Ascending aorta (tissue), 2 donors: ENCODE measurements around the gene EXOC3L1. TPM values are rescaled to one million over a fixed set of nuclear protein-coding genes. Genes with fewer than 3 reads are reported as not detected.
A peak's percentile ranks its signal among the peaks of the same experiment; 100 is the strongest.

Experiments used
- DNase-seq, 2 donors: peaks; one replicate each; pipeline ENCODE4 v3.0.0-alpha.2; 2019; ENCODE audit warnings: low spot score in 2 of 2
- H3K27ac ChIP-seq, 2 donors: fragments of 200-600 bp; sonication (generic); one replicate each; pipeline ENCODE4 v1.5.1; 2016 to 2017; ENCODE audit warnings: mild to moderate bottlenecking in 1 of 2
- H3K27me3 ChIP-seq: fragments of 200-600 bp; sonication (generic); one replicate; pipeline ENCODE4 v1.5.1; 2017
- H3K36me3 ChIP-seq, 2 donors: fragments of 200-600 bp; sonication (generic); one replicate each; pipeline ENCODE4 v1.5.1; 2016
- H3K4me1 ChIP-seq, 2 donors: fragments of 200-600 bp; sonication (generic); one replicate each; pipeline ENCODE4 v1.5.1; 2016 to 2017; ENCODE audit warnings: mild to moderate bottlenecking in 1 of 2
- H3K4me3 ChIP-seq, 2 donors: fragments of 200-600 bp; sonication (generic); one replicate each; pipeline ENCODE4 v1.5.1; 2016 to 2017; ENCODE audit warnings: mild to moderate bottlenecking in 1 of 2
- H3K9me3 ChIP-seq, 2 donors: fragments of 200-600 bp; sonication (generic); one replicate each; pipeline ENCODE4 v1.5.1; 2016
- intact Hi-C: fragments of 100-400 bp; cut with DNase I; formaldehyde crosslinking; loops from one replicate; pipeline ENCODE4 v1.15.1; 2023
- total RNA-seq: library from RNA; depleted of rRNA; stranded (reverse); fragments of >200 nt; gene quantifications from one replicate; pipeline ENCODE4 v1.1.0, GENCODE V29; 2016
- TF ChIP-seq, protein P1 (sequence below), 3 experiments: fragments of 200-600 bp in 2 of 3; fragments of 450-650 bp in 1 of 3; sonication (generic) in 2 of 3; IDR thresholded peaks; one replicate each; pipeline ENCODE4 v1.5.1; 2016 to 2019; ENCODE audit warnings: antibody characterized with exemption in 3 of 3, mild to moderate bottlenecking in 1 of 3, moderate library complexity in 1 of 3

Gene EXOC3L1
- total RNA-seq, 1 donor from 2014 or later = 11.2 TPM

- Histone ChIP-seq H3K36me3 (no peaks in the 10 kb centered on the region), H3K4me3 (peak overlapping the region; percentile 82 to 89), H3K27me3 (no peaks in the 10 kb centered on the region), H3K27ac (peak overlapping the region; percentile 68 to 80), H3K4me1 (peaks cover 9 to 38% of the 10 kb centered on the region in 2 donors), H3K9me3 (no peaks in the 10 kb centered on the region)
- no peak for DNase-seq
- TF ChIP-seq, protein P1, sequence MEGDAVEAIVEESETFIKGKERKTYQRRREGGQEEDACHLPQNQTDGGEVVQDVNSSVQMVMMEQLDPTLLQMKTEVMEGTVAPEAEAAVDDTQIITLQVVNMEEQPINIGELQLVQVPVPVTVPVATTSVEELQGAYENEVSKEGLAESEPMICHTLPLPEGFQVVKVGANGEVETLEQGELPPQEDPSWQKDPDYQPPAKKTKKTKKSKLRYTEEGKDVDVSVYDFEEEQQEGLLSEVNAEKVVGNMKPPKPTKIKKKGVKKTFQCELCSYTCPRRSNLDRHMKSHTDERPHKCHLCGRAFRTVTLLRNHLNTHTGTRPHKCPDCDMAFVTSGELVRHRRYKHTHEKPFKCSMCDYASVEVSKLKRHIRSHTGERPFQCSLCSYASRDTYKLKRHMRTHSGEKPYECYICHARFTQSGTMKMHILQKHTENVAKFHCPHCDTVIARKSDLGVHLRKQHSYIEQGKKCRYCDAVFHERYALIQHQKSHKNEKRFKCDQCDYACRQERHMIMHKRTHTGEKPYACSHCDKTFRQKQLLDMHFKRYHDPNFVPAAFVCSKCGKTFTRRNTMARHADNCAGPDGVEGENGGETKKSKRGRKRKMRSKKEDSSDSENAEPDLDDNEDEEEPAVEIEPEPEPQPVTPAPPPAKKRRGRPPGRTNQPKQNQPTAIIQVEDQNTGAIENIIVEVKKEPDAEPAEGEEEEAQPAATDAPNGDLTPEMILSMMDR (IDR thresholded peaks at IDR 0.05) = no peak
- intact Hi-C loops = loop anchor here (1.0 to 5.0 kb wide), 3 partner anchors 15 to 162 kb away; partner anchors contain the start of gene CBFB
Observed at GRCh38 chr16:67158637-67159600, 31.0 kb downstream of the EXOC3L1 start.

- Histone ChIP-seq H3K27me3 (no peaks in the 10 kb centered on the region), H3K4me1 (peaks cover 3 to 29% of the 10 kb centered on the region in 2 donors), H3K27ac (peak overlapping the region in 1 of 2 donors; percentile 68), H3K4me3 (no peak overlapping the region), H3K36me3 (no peaks in the 10 kb centered on the region), H3K9me3 (no peaks in the 10 kb centered on the region)
- DNase-seq = no peak
- intact Hi-C loops = loop anchor here (5.0 kb wide), 2 partner anchors 131 to 161 kb away; partner anchors contain the start of gene CBFB
- TF ChIP-seq, protein P1 (IDR thresholded peaks at IDR 0.05) = no peak
Observed at GRCh38 chr16:67157892-67158635, 31.9 kb downstream of the EXOC3L1 start.

GRCh38 chr16:67157106-67157748, 32.7 kb downstream of the EXOC3L1 start:
- TF ChIP-seq, protein P1 (IDR thresholded peaks at IDR 0.05) = no peak

DNA sequence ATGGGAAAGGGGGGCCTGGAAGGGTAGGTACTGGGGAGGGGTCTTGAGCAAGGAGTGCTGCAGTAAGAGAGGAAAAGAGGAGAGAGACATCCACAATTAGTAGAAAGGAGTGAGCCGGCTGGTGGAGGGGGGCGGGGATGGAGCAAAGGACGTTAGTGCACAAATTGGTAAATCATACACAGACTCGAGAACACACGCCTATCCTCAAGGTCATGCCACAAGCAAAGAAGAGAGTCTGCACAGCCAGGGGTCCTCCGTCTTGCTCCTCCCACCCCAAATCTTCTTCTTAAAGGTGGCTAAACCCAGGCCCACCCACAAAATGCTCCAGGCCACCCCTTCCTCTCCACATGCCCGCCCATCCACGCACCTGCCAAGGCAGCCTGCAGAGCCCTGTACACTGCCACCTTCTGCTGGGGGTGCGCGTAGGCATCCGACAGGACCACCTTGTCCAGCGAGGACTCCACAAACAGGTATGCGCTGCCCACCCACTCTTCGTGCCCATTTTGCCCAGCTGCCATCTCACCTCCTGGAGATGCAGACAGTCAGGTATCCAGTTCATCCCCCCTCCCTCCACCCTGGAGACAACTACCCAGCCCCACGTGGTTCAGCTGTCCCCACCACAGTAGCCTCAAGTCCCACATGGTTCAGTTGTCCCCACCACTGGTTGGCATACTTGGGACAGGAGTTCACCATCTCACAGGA, 33.6 kb downstream of the EXOC3L1 start:
- Histone ChIP-seq H3K27me3 (no peaks in the 10 kb centered on the region), H3K9me3 (no peaks in the 10 kb centered on the region), H3K4me3 (no peak overlapping the region), H3K27ac (no peak overlapping the region), H3K4me1 (peaks cover 0 to 18% of the 10 kb centered on the region in 2 donors), H3K36me3 (no peaks in the 10 kb centered on the region)
- intact Hi-C loops = loop anchor here (5.0 kb wide), 2 partner anchors 129 to 159 kb away; partner anchors contain the start of gene CBFB
- no peak for DNase-seq
- TF ChIP-seq, protein P1 (IDR thresholded peaks at IDR 0.05) = no peak

More at GRCh38 chr16:67157106-67157748, 32.7 kb downstream of the EXOC3L1 start:
- intact Hi-C loops = loop anchor here (5.0 kb wide), 2 partner anchors 130 to 160 kb away; partner anchors contain the start of gene CBFB
- Histone ChIP-seq H3K4me3 (no peak overlapping the region), H3K9me3 (no peaks in the 10 kb centered on the region), H3K4me1 (peaks cover 0 to 21% of the 10 kb centered on the region in 2 donors), H3K36me3 (no peaks in the 10 kb centered on the region), H3K27ac (no peak overlapping the region), H3K27me3 (no peaks in the 10 kb centered on the region)
- DNase-seq = no peak
